ENCODE results near the gene AKAP13.

DNA sequence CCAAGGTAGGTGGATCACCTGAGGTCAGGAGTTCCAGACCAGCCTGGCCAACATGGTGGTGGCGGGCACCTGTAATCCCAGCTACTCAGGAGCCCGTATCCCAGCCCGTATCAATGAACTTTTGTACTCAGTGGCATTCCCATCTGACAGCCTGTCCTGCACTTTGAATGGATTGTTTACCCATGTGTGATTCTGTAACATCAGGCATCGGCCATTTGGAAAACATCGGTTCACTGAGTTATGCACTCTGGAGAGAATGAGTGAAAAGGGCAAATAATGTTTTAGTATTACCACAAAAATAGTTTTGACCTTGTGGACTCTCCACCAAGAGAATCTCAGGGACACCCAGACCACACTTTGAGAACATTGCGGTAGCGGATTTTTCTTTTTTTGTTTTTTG is 400.7 kb downstream of the AKAP13 start:
- TF ChIP-seq CTCF (IDR thresholded peaks at IDR 0.05; ENCODE audit: low read depth, low read length), result no peak
- TF ChIP-seq POLR2A (IDR thresholded peaks at IDR 0.05; ENCODE audit: extremely low read depth, insufficient read length), result no peak
- TF ChIP-seq MAX (IDR thresholded peaks at IDR 0.05; ENCODE audit: low read depth, low read length), result no peak
- no peak for TF ChIP-seq MYC (IDR thresholded peaks at IDR 0.05; ENCODE audit: low read depth, low read length)

All from NB4 (cell line).